Stomach (tissue), 19 donors: Measurements from ENCODE around the gene ZNF829. TPM values are rescaled to one million over a fixed set of nuclear protein-coding genes. Genes with fewer than 3 reads are reported as not detected.

Experiments
- DNase-seq, 2 donors: peaks; one replicate each; pipeline versions ENCODE4 v3.0.0 to v3.0.0-alpha.2; 2013 to 2019
- H3K27ac ChIP-seq, 5 donors: fragments of 200-600 bp in 4 of 5; sonication (generic) in 4 of 5; one replicate each; pipeline ENCODE4 v1.5.1; 2013 to 2019; ENCODE audit warnings: mild to moderate bottlenecking in 1 of 5, moderate library complexity in 1 of 5
- H3K27me3 ChIP-seq, 3 donors: fragments of 200-600 bp; sonication (generic); one replicate each; pipeline ENCODE4 v1.5.1; 2017 to 2019; ENCODE audit warnings: mixed run types in 1 of 3
- H3K36me3 ChIP-seq, 4 donors: fragments of 200-600 bp; sonication (generic); 1 replicate in 3 of 4; 2 replicates in 1 of 4; pipeline ENCODE4 v1.5.1; 2016 to 2019
- H3K4me1 ChIP-seq, 4 donors: fragments of 200-600 bp; sonication (generic); one replicate each; pipeline ENCODE4 v1.5.1; 2016 to 2019
- H3K4me3 ChIP-seq, 4 donors: fragments of 200-600 bp; sonication (generic) in 3 of 4; one replicate each; pipeline ENCODE4 v1.5.1; 2016 to 2019; ENCODE audit warnings: mild to moderate bottlenecking in 1 of 4
- H3K9me3 ChIP-seq, 4 donors: fragments of 200-600 bp; sonication (generic); one replicate each; pipeline ENCODE4 v1.5.1; 2016 to 2019
- CTCF ChIP-seq, 7 experiments: fragments of 450-650 bp in 4 of 7; fragments of 200-600 bp in 3 of 7; sonication (generic) in 3 of 7; IDR thresholded peaks; one replicate each; pipeline ENCODE4 v1.5.1; 2016 to 2019; ENCODE audit warnings: antibody characterized with exemption in 7 of 7, control low read depth in 2 of 7, mild to moderate bottlenecking in 1 of 7
- EP300 ChIP-seq: sonication (generic); formaldehyde crosslinking; IDR thresholded peaks from one replicate; pipeline ENCODE4 v1.6.1; 2017; ENCODE audit warnings: antibody characterized with exemption
- POLR2A ChIP-seq, 4 donors: fragments of 450-650 bp; IDR thresholded peaks; one replicate each; pipeline ENCODE4 v1.6.1; 2016; ENCODE audit warnings: antibody characterized with exemption in 4 of 4, control low read depth in 2 of 4, mild to moderate bottlenecking in 1 of 4, moderate library complexity in 1 of 4
- POLR2AphosphoS5 ChIP-seq, 3 donors: sonication (generic); formaldehyde crosslinking; IDR thresholded peaks; one replicate each; pipeline ENCODE4 v1.6.1; 2016; ENCODE audit warnings: antibody characterized with exemption in 3 of 3
- WGBS, 5 donors: extraction: QIAGEN DNeasy Blood & Tissue Kit in 3 of 5; methylation state at CpG; one replicate each; pipeline versions ENCODE4 v1.1.5 to v1.1.7; 2013 to 2018; 5-methylcytosine and 5-hydroxymethylcytosine counted together
- intact Hi-C: fragments of 100-400 bp; cut with DNase I; formaldehyde crosslinking; loops from one replicate; pipeline ENCODE4 v1.15.1; 2023; ENCODE audit warnings: low total_unique reads
- long read RNA-seq, 10 donors: transcript quantifications; one replicate each; lab custom pipeline, GENCODE V29; 2026
- polyA plus RNA-seq, 3 donors: library from polyadenylated mRNA; stranded (reverse); fragments of 200-250 nt; gene quantifications; one replicate each; pipeline ENCODE4 v1.2.3, GENCODE V29; 2013
- total RNA-seq, 5 donors: library from RNA; depleted of rRNA; stranded (reverse); fragments of >200 nt; gene quantifications; one replicate each; pipeline versions ENCODE4 v1.1.0 to v1.2.3, GENCODE V29; 2014 to 2016
- donor health status: healthy with polysubstance abuse.
- donor health status: Bipolar disorder and iron deficiency.
- donor health status: healthy.

Gene ZNF829
- total RNA-seq = 1 to 10 TPM in 2 of 5 donors, under 1 TPM in 2, not detected in 1; 0.45 to 7.7 (median 1.8) TPM
- polyA plus RNA-seq = 1 to 10 TPM in 2 of 3 donors, under 1 TPM in 1; 0.75 to 1.2 (median 1.1) TPM
- long read RNA-seq, donor 1 = 0 reads
- long read RNA-seq, donor 2 = 0 reads
- long read RNA-seq, donor 3 = 0 reads
- long read RNA-seq, donor 4 = 0 reads
- long read RNA-seq, donor 5 = 0 reads
- long read RNA-seq, donor 6, partial matches to known transcripts = 6 of 6 reads
- long read RNA-seq, donor 6, other reads (novel, unspliced or antisense) = 0 of 6 reads
- long read RNA-seq, donor 7 = 0 reads
- long read RNA-seq, donor 8 = 0 reads
- long read RNA-seq, donor 9, partial matches to known transcripts = 5 of 5 reads
- long read RNA-seq, donor 9, other reads (novel, unspliced or antisense) = 0 of 5 reads
- long read RNA-seq, donor 10 = 0 reads

- peak; percentile 83 to 97 for DNase-seq
- no peaks in the 10 kb centered on the region for H3K27me3 ChIP-seq
- intact Hi-C loops = no loop called here
- WGBS, 5 donors = 0 to 1% (median 1%) methylated on average over 31 to 57 of the region's 57 CpGs
- peaks cover 7 to 24% (median 19%) of the 10 kb centered on the region in 4 donors for H3K4me1 ChIP-seq
- H3K27ac ChIP-seq = peak within 1 kb of the TSS; percentile 86 to 95 (median 93)
- H3K4me3 ChIP-seq = peak within 1 kb of the TSS; percentile 77 to 87 (median 78)
- H3K9me3 ChIP-seq = peaks cover 0 to 47% (median 22%) of the 10 kb centered on the region in 4 donors
- peaks cover 17 to 56% (median 52%) of the 10 kb centered on the region in 4 donors for H3K36me3 ChIP-seq
- TF ChIP-seq POLR2AphosphoS5 (IDR thresholded peaks at IDR 0.05) (peak; percentile 15 to 71 (median 55)), POLR2A (IDR thresholded peaks at IDR 0.05) (no peak), CTCF (IDR thresholded peaks at IDR 0.05) (peak in 4 of 7 experiments; percentile 27 to 44 (median 36)), EP300 (no peak)
Observed at GRCh38 chr19:36915992-36916830, at the start of gene ZNF829, which contains the start of gene ZNF568. Gene ZNF829 (minus strand): TSS chr19:36916291. CDS start chr19:36915167, 1,124 bp downstream. Gene ZNF568 (plus strand): TSS chr19:36916332. CDS start chr19:36922771, 6,439 bp downstream.

GRCh38 chr19:36963280-36963679 is 47.2 kb upstream of the ZNF829 start:
- Histone ChIP-seq H3K27me3 (no peaks in the 10 kb centered on the region), H3K36me3 (peaks cover 0 to 22% (median 0%) of the 10 kb centered on the region in 4 donors), H3K9me3 (peaks cover 9 to 87% (median 50%) of the 10 kb centered on the region in 4 donors), H3K27ac (no peak overlapping the region), H3K4me3 (no peak overlapping the region), H3K4me1 (no peaks in the 10 kb centered on the region)
- intact Hi-C loops = no loop called here
- peak in 1 of 2 donors; percentile 82 for DNase-seq
- 39 to 60% (median 53%) methylated on average over 2 of the region's 2 CpGs for WGBS, 5 donors
- TF ChIP-seq POLR2A (IDR thresholded peaks at IDR 0.05) = no peak
- TF ChIP-seq POLR2AphosphoS5 (IDR thresholded peaks at IDR 0.05) = no peak
- TF ChIP-seq EP300 = no peak
- no peak for TF ChIP-seq CTCF (IDR thresholded peaks at IDR 0.05)

- no peak for TF ChIP-seq EP300
- TF ChIP-seq CTCF (IDR thresholded peaks at IDR 0.05) = no peak
- no peak for TF ChIP-seq POLR2AphosphoS5 (IDR thresholded peaks at IDR 0.05)
- no peak for TF ChIP-seq POLR2A (IDR thresholded peaks at IDR 0.05)
- intact Hi-C loops = no loop called here
- DNase-seq = no peak
- WGBS, 5 donors = 80 to 92% (median 84%) methylated on average over 6 of the region's 6 CpGs
- Histone ChIP-seq H3K4me1 (no peaks in the 10 kb centered on the region), H3K9me3 (peaks cover 9 to 95% (median 56%) of the 10 kb centered on the region in 4 donors), H3K4me3 (no peak overlapping the region), H3K36me3 (peaks cover 0 to 22% (median 0%) of the 10 kb centered on the region in 4 donors), H3K27ac (no peak overlapping the region), H3K27me3 (no peaks in the 10 kb centered on the region)
Observed at GRCh38 chr19:36962346-36962745, 46.3 kb upstream of the ZNF829 start.
